Tibial nerve (tissue), 3 donors: ENCODE measurements around the gene BNC2.
"Not testable (repeated sequence)": the region's sequence is repeated elsewhere in the genome, so short reads cannot be mapped to it uniquely, and the experiment has no call there.

ENCODE experiments used
- POLR2A ChIP-seq, 2 donors: fragments of 450-650 bp; IDR thresholded peaks; one replicate each; pipeline ENCODE4 v1.6.1; 2017; ENCODE audit warnings: antibody characterized with exemption in 2 of 2, mild to moderate bottlenecking in 2 of 2, moderate library complexity in 2 of 2
- TF ChIP-seq, protein P1 (sequence below), 5 experiments: fragments of 200-600 bp in 3 of 5; fragments of 450-650 bp in 2 of 5; sonication (generic) in 3 of 5; IDR thresholded peaks; one replicate each; pipeline ENCODE4 v1.5.1; 2016 to 2019; ENCODE audit warnings: antibody characterized with exemption in 5 of 5, mild to moderate bottlenecking in 3 of 5, moderate library complexity in 2 of 5

DNA sequence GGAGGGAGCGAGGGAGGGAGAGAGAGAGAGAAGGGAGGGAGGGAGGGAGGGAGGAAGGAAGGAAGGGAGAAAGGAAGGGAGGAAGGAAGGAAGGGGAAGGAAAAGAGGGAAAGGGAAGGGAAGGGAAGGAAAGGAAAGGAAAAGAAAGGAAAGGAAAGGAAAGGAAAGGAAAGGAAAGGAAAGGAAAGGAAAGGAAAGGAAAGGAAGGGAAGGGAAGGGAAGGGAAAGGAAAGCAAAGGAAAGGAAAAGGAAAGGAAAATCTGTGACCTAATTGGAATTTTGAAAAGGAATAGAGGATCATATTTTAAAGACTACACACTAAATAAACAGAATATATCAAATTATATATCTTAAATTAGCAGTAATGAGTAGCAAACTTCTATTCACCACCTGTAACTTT is 330.8 kb downstream of the BNC2 start:
- TF ChIP-seq, protein P1, sequence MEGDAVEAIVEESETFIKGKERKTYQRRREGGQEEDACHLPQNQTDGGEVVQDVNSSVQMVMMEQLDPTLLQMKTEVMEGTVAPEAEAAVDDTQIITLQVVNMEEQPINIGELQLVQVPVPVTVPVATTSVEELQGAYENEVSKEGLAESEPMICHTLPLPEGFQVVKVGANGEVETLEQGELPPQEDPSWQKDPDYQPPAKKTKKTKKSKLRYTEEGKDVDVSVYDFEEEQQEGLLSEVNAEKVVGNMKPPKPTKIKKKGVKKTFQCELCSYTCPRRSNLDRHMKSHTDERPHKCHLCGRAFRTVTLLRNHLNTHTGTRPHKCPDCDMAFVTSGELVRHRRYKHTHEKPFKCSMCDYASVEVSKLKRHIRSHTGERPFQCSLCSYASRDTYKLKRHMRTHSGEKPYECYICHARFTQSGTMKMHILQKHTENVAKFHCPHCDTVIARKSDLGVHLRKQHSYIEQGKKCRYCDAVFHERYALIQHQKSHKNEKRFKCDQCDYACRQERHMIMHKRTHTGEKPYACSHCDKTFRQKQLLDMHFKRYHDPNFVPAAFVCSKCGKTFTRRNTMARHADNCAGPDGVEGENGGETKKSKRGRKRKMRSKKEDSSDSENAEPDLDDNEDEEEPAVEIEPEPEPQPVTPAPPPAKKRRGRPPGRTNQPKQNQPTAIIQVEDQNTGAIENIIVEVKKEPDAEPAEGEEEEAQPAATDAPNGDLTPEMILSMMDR (IDR thresholded peaks at IDR 0.05): not testable (repeated sequence)
- not testable (repeated sequence) for TF ChIP-seq POLR2A (IDR thresholded peaks at IDR 0.05)
